ENCODE data around the gene IKBKE.

DNA sequence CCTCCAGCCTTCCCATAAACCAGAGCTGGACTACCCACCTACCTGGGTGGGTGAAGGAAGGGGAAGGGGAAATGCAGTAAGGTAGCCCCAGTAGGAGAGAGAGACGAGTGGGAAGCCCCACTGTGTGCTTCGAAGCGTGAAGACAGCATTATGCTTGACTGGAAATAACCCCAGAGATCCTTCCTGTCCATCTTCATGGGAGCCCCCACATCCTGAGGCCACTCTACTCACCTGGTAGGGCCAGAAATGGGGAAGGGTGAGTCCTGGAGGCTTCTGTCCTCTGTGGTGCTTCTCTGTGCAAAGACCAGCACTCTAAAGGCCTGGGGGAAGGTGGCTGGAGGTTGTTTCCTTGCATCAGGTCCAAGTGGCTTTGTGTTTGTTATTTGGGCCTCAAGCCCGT is 27.1 kb downstream of the IKBKE start:
- TF ChIP-seq POLR2AphosphoS5 (IDR thresholded peaks at IDR 0.05; ENCODE audit: low read depth, low read length) (no peak), POLR2A (IDR thresholded peaks at IDR 0.05; ENCODE audit: low read depth, low read length) (no peak)
